PC-9 (cell line): ENCODE measurements around the gene SEPTIN11. TPM values are rescaled to one million over a fixed set of nuclear protein-coding genes. Genes with fewer than 3 reads are reported as not detected.

Experiments used
- BruUV-seq: library from RNA; stranded (reverse); fragments of 400-500 nt; replicated peaks from 2 replicates; lab custom pipeline; 2021; lab: Mats Ljungman, UMichigan
- CTCF ChIA-PET: fragments of 300-600 bp; sonication (Branson Sonifier 250); formaldehyde crosslinking; loops from one replicate; lab custom pipeline; 2022; ENCODE audit warnings: antibody characterized with exemption; lab: Charles Lee
- POLR2A ChIA-PET: fragments of 300-600 bp; sonication (Branson Sonifier 250); formaldehyde crosslinking; loops from one replicate; lab custom pipeline; 2022; ENCODE audit warnings: antibody characterized with exemption; ENCODE audit not compliant: unreplicated experiment; lab: Charles Lee
- DNase-seq, 2 experiments: peaks; one replicate each; pipeline versions ENCODE4 v3.0.0 to v3.0.0-alpha.2; 2015 to 2022; ENCODE audit warnings: mixed read lengths in 1 of 2
- H2AFZ ChIP-seq: fragments of 200-600 bp; sonication (generic); 2 replicates; pipeline ENCODE4 v1.8.1; 2017; ENCODE audit warnings: antibody characterized with exemption
- H3F3A ChIP-seq: fragments of 200-600 bp; sonication (generic); 2 replicates; pipeline ENCODE4 v1.8.1; 2017; ENCODE audit warnings: antibody characterized with exemption, mild to moderate bottlenecking, low read depth; ENCODE audit not compliant: insufficient read depth
- H3K27ac ChIP-seq: fragments of 200-600 bp; sonication (generic); 2 replicates; pipeline ENCODE4 v1.6.1; 2016; ENCODE audit warnings: mixed run types
- H3K27me3 ChIP-seq: fragments of 200-600 bp; sonication (generic); 2 replicates; pipeline ENCODE4 v1.6.1; 2016; ENCODE audit warnings: low read depth, mixed run types; ENCODE audit not compliant: insufficient read depth
- H3K36me3 ChIP-seq: fragments of 200-600 bp; sonication (generic); 2 replicates; pipeline ENCODE4 v1.6.1; 2016; ENCODE audit warnings: low read depth, mixed run types
- H3K4me1 ChIP-seq: fragments of 200-600 bp; sonication (generic); replicated peaks from 2 replicates; pipeline ENCODE4 v1.6.1; 2016; ENCODE audit warnings: mixed run types; ENCODE audit not compliant: insufficient read depth
- H3K4me2 ChIP-seq: fragments of 200-600 bp; sonication (generic); 2 replicates; pipeline ENCODE4 v1.6.1; 2017; ENCODE audit warnings: mixed run types
- H3K4me3 ChIP-seq: fragments of 200-600 bp; sonication (generic); 2 replicates; pipeline ENCODE4 v1.6.1; 2016; ENCODE audit warnings: mixed run types
- H3K79me2 ChIP-seq: fragments of 200-600 bp; sonication (generic); 2 replicates; pipeline ENCODE4 v1.6.1; 2017; ENCODE audit warnings: low read depth, mixed run types
- H3K9me2 ChIP-seq: fragments of 200-600 bp; sonication (generic); 2 replicates; pipeline ENCODE4 v1.8.1; 2017; ENCODE audit warnings: mild to moderate bottlenecking; ENCODE audit not compliant: insufficient read depth
- H3K9me3 ChIP-seq: fragments of 200-600 bp; sonication (generic); 2 replicates; pipeline ENCODE4 v1.8.1; 2016; ENCODE audit warnings: low read depth; ENCODE audit not compliant: insufficient read depth
- H4K20me1 ChIP-seq: fragments of 200-600 bp; sonication (generic); 2 replicates; pipeline ENCODE4 v1.8.1; 2017; ENCODE audit not compliant: insufficient read depth
- CTCF ChIP-seq: fragments of 200-600 bp; sonication (generic); conservative IDR thresholded peaks from 2 replicates; pipeline ENCODE4 v1.6.1; 2017; ENCODE audit warnings: mixed run types, antibody characterized with exemption, mild to moderate bottlenecking, moderate library complexity
- EZH2 ChIP-seq: fragments of 200-600 bp; sonication (generic); IDR thresholded peaks from 2 replicates; pipeline ENCODE4 v1.8.0; 2017; ENCODE audit warnings: antibody characterized with exemption, low read depth
- intact Hi-C: fragments of 100-400 bp; cut with micrococcal nuclease; formaldehyde crosslinking; loops from one replicate; pipeline ENCODE4 v1.10.0; 2022; ENCODE audit not compliant: unreplicated experiment
- total RNA-seq: library from RNA; stranded (reverse); gene quantifications from 2 replicates; pipeline ENCODE4 v1.2.3, GENCODE V29; 2021

SEPTIN11 gene
- total RNA-seq, 1 experiment from 2014 or later, result 48.1 TPM

- no TSS peak for BruUV-seq
- Histone ChIP-seq H3K4me3 (no peak overlapping the region), H3F3A (no peaks in the 10 kb centered on the region), H2AFZ (no peak overlapping the region), H3K27me3 (no peaks in the 10 kb centered on the region), H3K9me3 (no peaks in the 10 kb centered on the region), H3K9me2 (no peaks in the 10 kb centered on the region), H3K79me2 (no peaks in the 10 kb centered on the region), H3K27ac (no peak overlapping the region), H3K36me3 (no peaks in the 10 kb centered on the region), H3K4me2 (no peak overlapping the region), H4K20me1 (no peaks in the 10 kb centered on the region), H3K4me1 (no peaks in the 10 kb centered on the region)
- TF ChIP-seq EZH2 (no peak), CTCF (no peak)
- intact Hi-C loops, result no loop called here
- DNase-seq, result no peak
- ChIA-PET POLR2A (interaction anchor here (0.7 kb wide), 1 partner anchor 40 kb away, joined by 6 read pairs; no protein-coding TSS in a partner anchor), CTCF (no interaction called here)
Measured at GRCh38 chr4:76990288-76991080, 40.9 kb downstream of the SEPTIN11 start.

DNA sequence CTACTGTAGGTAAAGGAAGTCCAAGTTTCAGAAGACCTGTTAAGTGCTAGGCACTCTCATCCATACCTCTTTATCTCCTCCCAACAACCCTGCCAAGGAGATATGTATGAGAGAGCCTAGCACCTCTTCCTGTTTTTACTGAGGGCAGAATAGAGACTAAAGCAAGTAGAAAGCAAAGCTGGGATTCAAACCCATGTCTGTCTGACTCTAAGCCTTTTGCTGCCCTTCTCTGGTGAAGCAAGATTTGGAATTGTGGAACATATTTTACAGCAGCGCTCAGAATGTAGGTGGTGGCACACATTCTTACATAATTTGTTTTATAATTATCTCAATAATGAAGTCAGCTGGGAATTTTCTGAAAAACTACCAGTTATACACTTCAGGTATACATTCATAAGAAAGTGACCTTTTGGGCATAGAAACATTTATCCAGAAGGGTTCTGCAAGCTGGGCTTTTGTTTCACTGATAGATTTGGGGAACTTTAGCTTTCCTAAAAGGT, 41.7 kb downstream of the SEPTIN11 start:
- Histone ChIP-seq H3K27me3 (no peaks in the 10 kb centered on the region), H3K36me3 (no peaks in the 10 kb centered on the region), H3K27ac (no peak overlapping the region), H3K4me1 (no peaks in the 10 kb centered on the region), H3K9me2 (no peaks in the 10 kb centered on the region), H3F3A (no peaks in the 10 kb centered on the region), H4K20me1 (no peaks in the 10 kb centered on the region), H3K4me2 (no peak overlapping the region), H3K79me2 (no peaks in the 10 kb centered on the region), H3K4me3 (no peak overlapping the region), H2AFZ (no peak overlapping the region), H3K9me3 (no peaks in the 10 kb centered on the region)
- TF ChIP-seq CTCF (no peak), EZH2 (no peak)
- DNase-seq, result no peak
- ChIA-PET POLR2A (no interaction called here), CTCF (no interaction called here)
- BruUV-seq, result no TSS peak
- intact Hi-C loops, result no loop called here

DNA sequence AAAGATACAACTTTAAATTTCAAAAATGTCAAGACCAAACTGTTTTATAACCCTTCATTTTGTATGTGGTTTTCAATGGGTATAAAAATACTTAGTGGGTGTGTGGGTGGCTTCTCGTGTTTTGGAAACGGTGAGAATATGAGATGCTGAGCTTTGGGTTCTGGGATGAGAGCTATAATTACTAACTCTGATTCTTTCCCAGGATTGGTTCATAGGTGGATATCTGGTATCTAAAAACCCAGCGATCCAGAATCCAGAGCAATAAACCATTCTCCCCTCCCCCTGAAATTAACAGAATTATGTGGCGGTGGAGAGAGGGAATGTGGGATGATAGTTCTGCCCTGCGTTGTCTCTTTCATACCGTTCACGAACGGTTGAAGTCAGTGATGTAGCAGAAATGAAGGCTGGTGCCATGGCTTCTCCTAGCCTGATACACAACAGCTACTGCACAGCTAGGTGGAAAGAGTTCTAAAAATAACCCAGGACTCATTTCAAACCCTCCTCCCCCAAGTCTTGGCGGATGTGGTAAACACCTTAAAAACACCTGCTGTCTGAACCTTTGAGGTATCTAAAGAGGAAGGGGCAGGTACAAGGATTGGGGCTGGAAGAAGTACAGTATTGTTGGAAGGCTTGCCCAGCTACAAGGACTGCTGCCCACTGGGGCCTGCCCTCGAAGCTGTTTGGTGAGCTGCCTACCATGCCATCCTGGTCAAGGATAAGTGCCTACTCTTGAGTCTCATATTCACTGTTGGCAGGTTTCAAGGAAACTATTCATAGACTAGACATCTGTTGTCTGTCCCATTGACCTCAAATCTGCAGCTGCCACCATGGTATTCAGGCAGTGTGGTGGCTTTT, 44.5 kb downstream of the SEPTIN11 start:
- ChIA-PET CTCF (no interaction called here), POLR2A (interaction anchor here (0.7 kb wide), 1 partner anchor 22 kb away, joined by 12 read pairs; no protein-coding TSS in a partner anchor)
- no peak overlapping the region for H2AFZ ChIP-seq
- intact Hi-C loops, result no loop called here
- H3K27ac ChIP-seq, result no peak overlapping the region
- no peak overlapping the region for H3K4me2 ChIP-seq
- H4K20me1 ChIP-seq, result no peaks in the 10 kb centered on the region
- H3K9me3 ChIP-seq, result no peaks in the 10 kb centered on the region
- H3K4me1 ChIP-seq, result no peaks in the 10 kb centered on the region
- H3K27me3 ChIP-seq, result no peaks in the 10 kb centered on the region
- H3K36me3 ChIP-seq, result no peaks in the 10 kb centered on the region
- no peaks in the 10 kb centered on the region for H3K79me2 ChIP-seq
- H3K4me3 ChIP-seq, result no peak overlapping the region
- TF ChIP-seq CTCF (no peak), EZH2 (no peak)
- BruUV-seq, result no TSS peak
- DNase-seq, result no peak
- no peaks in the 10 kb centered on the region for H3F3A ChIP-seq
- no peaks in the 10 kb centered on the region for H3K9me2 ChIP-seq
